DND-41 (cell line): ENCODE measurements around the gene CCNL1.

Experiments used
- ATAC-seq: fragments of 200-7000 bp; cut with Tn5 transposase; 3 replicates; pipeline ENCODE4 v1.9.1; 2021; ENCODE audit warnings: low read depth; ENCODE audit not compliant: insufficient read depth
- DNase-seq: peaks from one replicate; pipeline ENCODE4 v3.0.0-alpha.2; 2020
- H2AFZ ChIP-seq: 2 replicates; pipeline ENCODE4 v1.6.0; 2012; ENCODE audit warnings: low read depth, low read length
- H3K27ac ChIP-seq: 2 replicates; pipeline ENCODE4 v1.5.1; 2012; ENCODE audit warnings: low read length, inconsistent platforms
- H3K27me3 ChIP-seq: fragments of 200-600 bp; sonication (generic); 2 replicates; pipeline ENCODE4 v1.6.0; 2012; ENCODE audit warnings: low read length, mild to moderate bottlenecking, inconsistent platforms; ENCODE audit not compliant: insufficient read depth, poor library complexity
- H3K36me3 ChIP-seq: 2 replicates; pipeline ENCODE4 v1.5.1; 2012; ENCODE audit warnings: low read length, inconsistent platforms; ENCODE audit not compliant: insufficient read depth
- H3K4me1 ChIP-seq: 2 replicates; pipeline ENCODE4 v1.5.1; 2012; ENCODE audit warnings: mild to moderate bottlenecking, low read length; ENCODE audit not compliant: insufficient read depth
- H3K4me2 ChIP-seq: 2 replicates; pipeline ENCODE4 v1.6.0; 2012; ENCODE audit warnings: mild to moderate bottlenecking, moderate library complexity, low read length, inconsistent platforms; ENCODE audit not compliant: insufficient read depth
- H3K4me3 ChIP-seq, 2 experiments: fragments of 200-600 bp in 1 of 2; shearing (Covaris generic) in 1 of 2; 2 replicates each; pipeline ENCODE4 v1.5.1; 2012 to 2016; ENCODE audit warnings: inconsistent platforms in 2 of 2, low read length in 2 of 2, mild to moderate bottlenecking in 2 of 2, low read depth in 1 of 2, moderate library complexity in 1 of 2
- H3K79me2 ChIP-seq: 2 replicates; pipeline ENCODE4 v1.6.0; 2012; ENCODE audit warnings: low read length, inconsistent platforms; ENCODE audit not compliant: insufficient read depth
- H3K9ac ChIP-seq: 2 replicates; pipeline ENCODE4 v1.6.0; 2012; ENCODE audit warnings: low read depth, mild to moderate bottlenecking, inconsistent platforms, low read length, moderate library complexity
- H3K9me3 ChIP-seq: 2 replicates; pipeline ENCODE4 v1.5.1; 2012; ENCODE audit warnings: low read length, moderate library complexity, mild to moderate bottlenecking, inconsistent platforms; ENCODE audit not compliant: insufficient read depth, severe bottlenecking
- H4K20me1 ChIP-seq: 2 replicates; pipeline ENCODE4 v1.6.0; 2012; ENCODE audit warnings: low read length; ENCODE audit not compliant: insufficient read depth
- EZH2 ChIP-seq: IDR thresholded peaks from 3 replicates; pipeline ENCODE4 v1.6.1; 2012; ENCODE audit warnings: borderline replicate concordance, low read depth, mild to moderate bottlenecking, moderate library complexity, low read length, inconsistent platforms; ENCODE audit not compliant: severe bottlenecking
- TF ChIP-seq, protein P1 (sequence below): IDR thresholded peaks from 2 replicates; pipeline ENCODE4 v1.5.1; 2012; ENCODE audit warnings: borderline replicate concordance, low read length, moderate library complexity, mild to moderate bottlenecking; ENCODE audit not compliant: poor library complexity, severe bottlenecking; ENCODE audit errors: extremely low read depth

CCNL1 gene

DNA sequence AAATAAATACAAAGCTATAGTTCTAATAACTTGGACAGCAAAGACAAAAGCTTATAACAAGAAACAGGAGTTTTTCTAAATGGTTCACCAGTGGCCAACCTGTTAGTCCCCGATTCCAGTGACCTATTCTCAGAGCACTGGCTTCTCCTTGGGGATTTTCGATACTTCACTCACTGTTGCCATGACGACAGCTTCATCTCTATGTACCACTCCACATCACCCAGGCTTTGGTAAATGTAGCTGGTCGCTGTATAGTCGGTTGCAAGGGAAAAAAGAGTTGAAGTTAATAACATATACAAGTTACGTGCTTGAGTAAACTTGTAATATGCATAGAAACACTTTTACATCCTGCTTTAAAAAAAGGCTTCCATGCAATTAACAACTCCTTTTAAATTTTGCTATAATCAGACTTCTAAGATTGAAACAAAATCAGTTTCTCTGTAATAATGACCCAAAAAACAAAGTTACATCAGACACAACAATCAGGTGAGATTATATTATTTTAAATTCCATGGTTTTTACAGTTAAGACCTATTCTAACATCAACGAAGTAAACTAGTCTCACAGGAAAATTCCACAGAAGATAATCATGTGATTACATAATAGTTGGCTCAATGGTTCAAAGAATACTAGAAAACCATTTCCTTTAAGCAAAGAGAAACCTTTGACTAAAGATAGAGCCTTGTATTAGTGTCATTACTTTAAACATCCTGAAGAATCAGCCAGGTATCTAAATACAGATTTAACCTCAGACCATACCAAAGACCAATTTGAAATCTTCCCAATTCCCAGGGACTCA, 2.9 kb downstream of the CCNL1 start:
- Histone ChIP-seq H3K9me3 (no peaks in the 10 kb centered on the region), H3K27ac (no peak overlapping the region), H3K27me3 (no peaks in the 10 kb centered on the region), H3K4me2 (peak overlapping the region; percentile 80), H3K9ac (peak overlapping the region; percentile 95), H2AFZ (no peak overlapping the region), H3K4me1 (peaks cover 61% of the 10 kb centered on the region), H4K20me1 (peaks cover 72% of the 10 kb centered on the region), H3K4me3 (peak overlapping the region; percentile 33 to 76; a peak in 3 of 4 replicates), H3K36me3 (peaks cover 72% of the 10 kb centered on the region), H3K79me2 (peaks cover 89% of the 10 kb centered on the region)
- DNase-seq (no peak), ATAC-seq (no peak)
- no peak for TF ChIP-seq EZH2

DNA sequence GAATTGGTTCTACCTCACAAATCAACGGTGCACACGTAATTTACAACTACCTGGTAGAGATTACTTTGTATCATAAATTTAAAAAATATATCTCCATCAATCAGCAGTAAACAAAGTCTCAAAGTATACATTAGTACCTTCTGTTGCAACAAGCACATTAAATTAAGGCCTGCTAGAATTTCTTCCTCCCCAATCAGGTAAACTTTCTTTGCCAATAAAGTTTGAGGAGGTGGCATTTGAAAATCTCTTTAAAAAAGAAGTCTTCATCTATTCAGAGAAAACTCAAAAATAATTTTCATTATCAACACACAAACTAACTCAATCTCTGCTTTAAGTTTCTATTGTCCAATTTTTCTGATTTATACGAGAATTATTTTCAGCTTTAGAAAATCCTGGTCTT, 4.4 kb downstream of the CCNL1 start:
- TF ChIP-seq EZH2, result no peak
- TF ChIP-seq, protein P1, sequence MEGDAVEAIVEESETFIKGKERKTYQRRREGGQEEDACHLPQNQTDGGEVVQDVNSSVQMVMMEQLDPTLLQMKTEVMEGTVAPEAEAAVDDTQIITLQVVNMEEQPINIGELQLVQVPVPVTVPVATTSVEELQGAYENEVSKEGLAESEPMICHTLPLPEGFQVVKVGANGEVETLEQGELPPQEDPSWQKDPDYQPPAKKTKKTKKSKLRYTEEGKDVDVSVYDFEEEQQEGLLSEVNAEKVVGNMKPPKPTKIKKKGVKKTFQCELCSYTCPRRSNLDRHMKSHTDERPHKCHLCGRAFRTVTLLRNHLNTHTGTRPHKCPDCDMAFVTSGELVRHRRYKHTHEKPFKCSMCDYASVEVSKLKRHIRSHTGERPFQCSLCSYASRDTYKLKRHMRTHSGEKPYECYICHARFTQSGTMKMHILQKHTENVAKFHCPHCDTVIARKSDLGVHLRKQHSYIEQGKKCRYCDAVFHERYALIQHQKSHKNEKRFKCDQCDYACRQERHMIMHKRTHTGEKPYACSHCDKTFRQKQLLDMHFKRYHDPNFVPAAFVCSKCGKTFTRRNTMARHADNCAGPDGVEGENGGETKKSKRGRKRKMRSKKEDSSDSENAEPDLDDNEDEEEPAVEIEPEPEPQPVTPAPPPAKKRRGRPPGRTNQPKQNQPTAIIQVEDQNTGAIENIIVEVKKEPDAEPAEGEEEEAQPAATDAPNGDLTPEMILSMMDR, result no peak
- peak overlapping the region; percentile 80 for H3K4me2 ChIP-seq
- H3K79me2 ChIP-seq, result peaks cover 91% of the 10 kb centered on the region
- H3K9ac ChIP-seq, result 0 out of 2 replicates have a peak overlapping the region, but pooled peaks have one; percentile 95
- DNase-seq, result no peak
- H3K36me3 ChIP-seq, result peaks cover 87% of the 10 kb centered on the region
- H2AFZ ChIP-seq, result no peak overlapping the region
- H3K4me3 ChIP-seq, result peak overlapping the region; percentile 33 to 76; a peak in 1 of 4 replicates
- peaks cover 83% of the 10 kb centered on the region for H4K20me1 ChIP-seq
- no peaks in the 10 kb centered on the region for H3K27me3 ChIP-seq
- no peak for ATAC-seq
- H3K9me3 ChIP-seq, result no peaks in the 10 kb centered on the region
- H3K4me1 ChIP-seq, result peaks cover 52% of the 10 kb centered on the region
- H3K27ac ChIP-seq, result no peak overlapping the region

DNA sequence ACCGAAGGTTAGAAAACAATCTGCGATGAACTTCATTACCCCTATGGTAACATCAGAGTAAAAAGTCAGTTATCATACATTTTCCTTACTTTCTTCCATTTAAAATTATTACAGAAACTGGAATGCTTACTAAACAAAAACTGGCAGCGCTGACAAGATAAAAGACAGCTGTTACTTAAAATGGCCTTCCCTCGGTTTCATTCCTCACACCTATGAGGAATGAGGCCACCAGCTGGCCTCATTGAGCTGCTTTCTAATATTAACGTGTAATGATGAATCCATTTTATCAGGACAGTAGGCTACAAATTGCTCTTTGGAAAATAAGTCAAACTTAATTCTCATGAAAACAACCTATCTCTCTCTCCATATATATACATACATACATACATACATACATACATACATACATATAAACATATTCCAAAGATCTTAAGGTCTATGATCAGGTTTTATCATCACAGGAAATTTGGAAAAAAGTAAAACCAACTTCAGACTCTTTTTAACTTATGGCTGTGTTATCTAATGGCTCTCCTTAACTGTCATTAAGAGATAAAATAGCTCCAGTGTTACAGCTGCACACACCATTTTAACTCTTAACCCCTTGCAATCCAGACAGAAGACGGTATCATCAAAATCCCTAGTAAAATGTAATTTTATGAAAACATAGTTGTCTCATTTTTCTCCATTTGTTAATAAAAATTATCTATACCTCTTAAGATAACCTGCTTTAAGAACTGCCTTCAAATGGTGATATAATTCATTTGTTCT, 5.2 kb downstream of the CCNL1 start:
- peak overlapping the region in 1 of 2 experiments; percentile 76; a peak in 1 of 4 replicates for H3K4me3 ChIP-seq
- peaks cover 95% of the 10 kb centered on the region for H3K36me3 ChIP-seq
- ATAC-seq (no peak), DNase-seq (no peak)
- no peak overlapping the region for H3K27ac ChIP-seq
- peaks cover 88% of the 10 kb centered on the region for H4K20me1 ChIP-seq
- no peaks in the 10 kb centered on the region for H3K9me3 ChIP-seq
- H2AFZ ChIP-seq, result no peak overlapping the region
- H3K27me3 ChIP-seq, result no peaks in the 10 kb centered on the region
- H3K4me2 ChIP-seq, result peak overlapping the region; percentile 80
- peaks cover 50% of the 10 kb centered on the region for H3K4me1 ChIP-seq
- H3K79me2 ChIP-seq, result peaks cover 85% of the 10 kb centered on the region
- H3K9ac ChIP-seq, result no peak overlapping the region
- no peak for TF ChIP-seq EZH2
- TF ChIP-seq, protein P1, result no peak

DNA sequence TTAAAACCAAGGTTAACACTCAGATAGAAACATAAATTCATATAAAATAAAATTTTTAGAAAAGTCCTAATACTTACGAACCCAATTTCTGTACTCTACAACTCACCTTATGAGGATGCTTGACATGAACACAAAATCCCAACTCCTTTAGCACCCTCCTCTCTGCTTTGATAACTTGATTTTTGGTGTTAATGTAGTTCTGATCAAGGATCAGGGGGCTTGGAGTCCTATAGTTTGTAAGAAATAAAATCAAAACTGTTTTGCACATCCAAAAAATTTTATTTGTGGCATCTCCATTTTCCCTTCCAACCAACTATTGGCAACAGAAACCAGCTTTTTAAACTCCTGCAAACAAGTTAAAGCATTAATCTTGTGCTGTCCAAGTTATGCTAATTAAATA, 7.0 kb downstream of the CCNL1 start:
- TF ChIP-seq, protein P1, result no peak
- TF ChIP-seq EZH2, result no peak
- no peak for ATAC-seq
- H4K20me1 ChIP-seq, result peaks cover 79% of the 10 kb centered on the region
- H3K27ac ChIP-seq, result no peak overlapping the region
- H3K4me1 ChIP-seq, result peaks cover 41% of the 10 kb centered on the region
- no peak for DNase-seq
- no peak overlapping the region for H2AFZ ChIP-seq
- peaks cover 100% of the 10 kb centered on the region for H3K36me3 ChIP-seq
- H3K4me2 ChIP-seq, result no peak overlapping the region
- H3K9ac ChIP-seq, result no peak overlapping the region
- H3K79me2 ChIP-seq, result peaks cover 71% of the 10 kb centered on the region
- no peaks in the 10 kb centered on the region for H3K27me3 ChIP-seq
- no peak overlapping the region for H3K4me3 ChIP-seq
- H3K9me3 ChIP-seq, result no peaks in the 10 kb centered on the region
